Measurements from ENCODE around the gene ZNF768. TPM values are rescaled to one million over a fixed set of nuclear protein-coding genes. Genes with fewer than 3 reads are reported as not detected.

The ZNF768 gene
- total and polyA plus RNA-seq, 2 of the 13 experiments (the other 11 are each of a cell fraction or from before 2014, with no cell fraction given) = 26.7 to 34.4 TPM

DNA sequence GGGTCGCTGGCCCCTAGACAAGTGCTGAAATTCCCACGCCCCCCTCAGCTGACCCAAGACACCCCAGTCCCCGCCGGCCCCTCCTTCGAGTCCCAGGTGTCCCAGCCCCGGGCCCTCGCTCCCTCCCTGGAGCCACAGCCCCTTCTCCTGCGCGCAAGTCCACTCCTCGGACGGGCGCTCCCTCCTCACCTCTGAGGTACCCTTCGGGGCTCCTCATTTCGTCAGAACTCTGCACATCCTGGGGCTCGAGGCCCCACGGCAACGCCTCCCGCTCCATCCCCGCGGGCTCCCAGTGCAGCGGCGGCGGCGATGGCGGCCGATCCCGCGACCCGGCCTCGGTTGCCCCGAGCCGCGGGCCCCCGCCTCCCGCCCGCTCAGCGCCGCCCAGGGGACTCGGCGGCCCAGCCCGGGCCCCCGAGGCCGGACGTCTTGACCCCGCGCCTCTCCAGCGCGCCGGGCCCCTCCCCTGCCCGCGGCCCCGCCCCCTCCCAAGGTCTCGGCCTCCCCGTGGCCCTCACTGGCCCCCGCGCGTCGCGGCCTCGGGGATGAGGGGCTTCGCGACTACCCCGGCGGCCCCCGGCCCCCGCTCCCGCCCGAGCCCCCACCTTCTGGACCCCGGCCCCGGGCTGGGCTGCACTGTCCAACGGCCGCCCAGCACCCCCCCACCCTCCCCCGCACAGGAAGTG lies at the start of gene ZNF768 (continued):
- TF ChIP-seq PTBP1 (IDR thresholded peaks at IDR 0.05; ENCODE audit: low read depth, low read length, poor library complexity, severe bottlenecking) = no peak
- 0 out of 2 replicates have a peak, but pooled peaks have one; percentile 29 for TF ChIP-seq ZNF678 (CRISPR knock-in tag; IDR thresholded peaks at IDR 0.05)
- no peak for TF ChIP-seq THYN1 (CRISPR knock-in tag; IDR thresholded peaks at IDR 0.05; ENCODE audit: borderline replicate concordance, low read depth)
- 0 out of 2 replicates have a peak, but pooled peaks have one; percentile 25 for TF ChIP-seq ZFP36L1 (CRISPR knock-in tag; IDR thresholded peaks at IDR 0.05)
- TF ChIP-seq MTA1 (CRISPR knock-in tag; IDR thresholded peaks at IDR 0.05; ENCODE audit: borderline replicate concordance) = 0 out of 2 replicates have a peak, but pooled peaks have one; percentile 51
- TF ChIP-seq ZNF138 (CRISPR knock-in tag; IDR thresholded peaks at IDR 0.05; ENCODE audit: low read depth) = no peak
- no peak; the same call in 1 of the 2 replicates for TF ChIP-seq ZIK1 (CRISPR knock-in tag; IDR thresholded peaks at IDR 0.05; ENCODE audit: borderline replicate concordance, low read depth)
- TF ChIP-seq SALL2 (CRISPR knock-in tag; IDR thresholded peaks at IDR 0.05) = no peak; the same call in 1 of the 2 replicates
- no peak for TF ChIP-seq YEATS2 (CRISPR knock-in tag; IDR thresholded peaks at IDR 0.05; ENCODE audit: borderline replicate concordance)
- TF ChIP-seq FLYWCH1 (CRISPR knock-in tag; IDR thresholded peaks at IDR 0.05) = no peak
- TF ChIP-seq, protein P1, sequence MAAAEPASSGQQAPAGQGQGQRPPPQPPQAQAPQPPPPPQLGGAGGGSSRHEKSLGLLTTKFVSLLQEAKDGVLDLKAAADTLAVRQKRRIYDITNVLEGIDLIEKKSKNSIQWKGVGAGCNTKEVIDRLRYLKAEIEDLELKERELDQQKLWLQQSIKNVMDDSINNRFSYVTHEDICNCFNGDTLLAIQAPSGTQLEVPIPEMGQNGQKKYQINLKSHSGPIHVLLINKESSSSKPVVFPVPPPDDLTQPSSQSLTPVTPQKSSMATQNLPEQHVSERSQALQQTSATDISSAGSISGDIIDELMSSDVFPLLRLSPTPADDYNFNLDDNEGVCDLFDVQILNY (CRISPR knock-in tag; conservative IDR thresholded peaks at IDR 0.05) = no peak
- TF ChIP-seq ZNF282 (IDR thresholded peaks at IDR 0.05; ENCODE audit: partially characterized antibody) = no peak
- no peak for TF ChIP-seq NR2F6 (IDR thresholded peaks at IDR 0.05)
- no peak for TF ChIP-seq NR2F6 (CRISPR knock-in tag; IDR thresholded peaks at IDR 0.05)
- TF ChIP-seq CEBPB (IDR thresholded peaks at IDR 0.05; ENCODE audit: borderline replicate concordance, low read depth, low read length) = no peak
- no peak for TF ChIP-seq SETDB1 (CRISPR knock-in tag; IDR thresholded peaks at IDR 0.05; ENCODE audit: borderline replicate concordance)
- no peak for TF ChIP-seq ZNF563 (CRISPR knock-in tag; IDR thresholded peaks at IDR 0.05)
- no peak for TF ChIP-seq CCAR2 (optimal IDR thresholded peaks at IDR 0.05; ENCODE audit: low read depth, low read length)
- TF ChIP-seq, protein P2, sequence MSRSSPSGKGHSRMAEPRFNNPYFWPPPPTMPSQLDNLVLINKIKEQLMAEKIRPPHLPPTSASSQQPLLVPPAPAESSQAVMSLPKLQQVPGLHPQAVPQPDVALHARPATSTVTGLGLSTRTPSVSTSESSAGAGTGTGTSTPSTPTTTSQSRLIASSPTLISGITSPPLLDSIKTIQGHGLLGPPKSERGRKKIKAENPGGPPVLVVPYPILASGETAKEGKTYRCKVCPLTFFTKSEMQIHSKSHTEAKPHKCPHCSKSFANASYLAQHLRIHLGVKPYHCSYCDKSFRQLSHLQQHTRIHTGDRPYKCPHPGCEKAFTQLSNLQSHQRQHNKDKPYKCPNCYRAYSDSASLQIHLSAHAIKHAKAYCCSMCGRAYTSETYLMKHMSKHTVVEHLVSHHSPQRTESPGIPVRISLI (CRISPR knock-in tag; IDR thresholded peaks at IDR 0.05; ENCODE audit: borderline replicate concordance) = no peak
- TF ChIP-seq ZNF280B (CRISPR knock-in tag; IDR thresholded peaks at IDR 0.05; ENCODE audit: borderline replicate concordance) = no peak
- TF ChIP-seq ZNF558 (CRISPR knock-in tag; IDR thresholded peaks at IDR 0.05; ENCODE audit: borderline replicate concordance) = no peak
- 0 out of 2 replicates have a peak, but pooled peaks have one; percentile 22 for TF ChIP-seq MEIS2 (CRISPR knock-in tag; IDR thresholded peaks at IDR 0.05)
- no peak for TF ChIP-seq U2AF2 (IDR thresholded peaks at IDR 0.05; ENCODE audit: low read depth, low read length)
- TF ChIP-seq ZNF891 (CRISPR knock-in tag; IDR thresholded peaks at IDR 0.05) = peak; percentile 59; the same call in 1 of the 2 replicates
- TF ChIP-seq RAD21 (CRISPR knock-in tag; IDR thresholded peaks at IDR 0.05) = no peak; the same call in 1 of the 2 replicates
- TF ChIP-seq E2F2 (CRISPR knock-in tag; IDR thresholded peaks at IDR 0.05; ENCODE audit: borderline replicate concordance) = no peak
- TF ChIP-seq CCDC6 (CRISPR knock-in tag; IDR thresholded peaks at IDR 0.05) = peak; percentile 35; the same call in 1 of the 2 replicates

All from HepG2 (cell line).